Prostate gland (tissue), 2 donors: ENCODE measurements around the gene PTDSS2. TPM values are rescaled to one million over a fixed set of nuclear protein-coding genes. Genes with fewer than 3 reads are reported as not detected.

Experiments used
- DNase-seq: peaks from one replicate; pipeline ENCODE4 v3.0.0-alpha.2; 2019; ENCODE audit warnings: low spot score
- H3K27ac ChIP-seq, 2 donors: fragments of 200-600 bp; sonication (generic); 2 replicates each; pipeline ENCODE4 v1.5.1; 2017 to 2019
- H3K27me3 ChIP-seq: fragments of 200-600 bp; sonication (generic); replicated peaks from 2 replicates; pipeline ENCODE4 v1.5.1; 2019; ENCODE audit not compliant: insufficient read depth
- H3K36me3 ChIP-seq, 2 donors: fragments of 200-600 bp; sonication (generic); 1 replicate in 1 of 2; 2 replicates in 1 of 2; pipeline versions ENCODE4 v1.5.1 to v1.8.1; 2017 to 2019
- H3K4me1 ChIP-seq: fragments of 200-600 bp; sonication (generic); replicated peaks from 2 replicates; pipeline ENCODE4 v1.5.1; 2019
- H3K4me3 ChIP-seq, 2 donors: fragments of 200-600 bp; sonication (generic); 2 replicates each; pipeline ENCODE4 v1.5.1; 2017 to 2019
- H3K9me3 ChIP-seq: fragments of 200-600 bp; sonication (generic); 2 replicates; pipeline ENCODE4 v1.5.1; 2017
- CTCF ChIP-seq, 4 experiments: fragments of 200-600 bp in 2 of 4; fragments of 450-650 bp in 2 of 4; sonication (generic) in 2 of 4; IDR thresholded peaks; 1 replicate in 3 of 4; 2 replicates in 1 of 4; pipeline ENCODE4 v1.5.1; 2016 to 2019; ENCODE audit warnings: antibody characterized with exemption in 4 of 4, mild to moderate bottlenecking in 2 of 4, moderate library complexity in 2 of 4
- POLR2A ChIP-seq: fragments of 450-650 bp; IDR thresholded peaks from one replicate; pipeline ENCODE4 v1.6.1; 2016; ENCODE audit warnings: antibody characterized with exemption, mild to moderate bottlenecking
- POLR2AphosphoS5 ChIP-seq: sonication (generic); formaldehyde crosslinking; IDR thresholded peaks from one replicate; pipeline ENCODE4 v1.6.1; 2017; ENCODE audit warnings: antibody characterized with exemption
- WGBS: methylation state at CpG from one replicate; pipeline ENCODE4 v1.1.5; 2018; 5-methylcytosine and 5-hydroxymethylcytosine counted together
- intact Hi-C: fragments of 100-400 bp; cut with DNase I; formaldehyde crosslinking; loops from one replicate; pipeline ENCODE4 v1.14.2; 2022
- total RNA-seq, 2 donors: library from RNA; depleted of rRNA; stranded (reverse); fragments of >200 nt; gene quantifications; one replicate each; pipeline ENCODE4 v1.1.0, GENCODE V29; 2016

PTDSS2 gene
- total RNA-seq, 2 donors from 2014 or later, result 46.3 to 50.3 TPM

- Histone ChIP-seq H3K27me3 (no peaks in the 10 kb centered on the region), H3K27ac (peak overlapping the region; percentile 61 to 77), H3K4me1 (peaks cover 14% of the 10 kb centered on the region), H3K9me3 (no peaks in the 10 kb centered on the region), H3K36me3 (peaks cover 10 to 19% of the 10 kb centered on the region in 2 donors), H3K4me3 (peak overlapping the region; percentile 25 to 37)
- intact Hi-C loops, result loop anchor here (10.0 kb wide), 1 partner anchor 270 kb away; the partner anchor contains the start of genes PSMD13 and SIRT3
- TF ChIP-seq CTCF (IDR thresholded peaks at IDR 0.05) (no peak), POLR2AphosphoS5 (peak; percentile 45), POLR2A (no peak)
- 18% methylated on average over 41 of the region's 72 CpGs for WGBS
- peak; percentile 55 for DNase-seq
These were observed 54.2 kb downstream of the PTDSS2 start for GRCh38 chr11:504053-504993.

GRCh38 chr11:504994-505344 is 54.9 kb downstream of the PTDSS2 start:
- H3K27ac ChIP-seq, result peak overlapping the region; percentile 61 to 77
- intact Hi-C loops, result loop anchor here (5.0 to 10.0 kb wide), 2 partner anchors 98 to 270 kb away; partner anchors contain the start of genes PSMD13 and SIRT3
- no peaks in the 10 kb centered on the region for H3K9me3 ChIP-seq
- H3K4me1 ChIP-seq, result peaks cover 14% of the 10 kb centered on the region
- WGBS, result 58% methylated on average over 7 of the region's 7 CpGs
- H3K4me3 ChIP-seq, result peak overlapping the region; percentile 25 to 37
- DNase-seq, result no peak
- TF ChIP-seq CTCF (IDR thresholded peaks at IDR 0.05), result no peak
- no peak for TF ChIP-seq POLR2AphosphoS5
- no peak for TF ChIP-seq POLR2A
- peaks cover 4 to 12% of the 10 kb centered on the region in 2 donors for H3K36me3 ChIP-seq
- no peaks in the 10 kb centered on the region for H3K27me3 ChIP-seq

- Histone ChIP-seq H3K36me3 (no peaks in the 10 kb centered on the region), H3K27ac (peak overlapping the region; percentile 99), H3K4me3 (peak overlapping the region; percentile 79 to 92), H3K27me3 (no peaks in the 10 kb centered on the region), H3K4me1 (peaks cover 14% of the 10 kb centered on the region), H3K9me3 (no peaks in the 10 kb centered on the region)
- intact Hi-C loops, result loop anchor here (5.0 to 10.0 kb wide), 2 partner anchors 99 to 272 kb away; partner anchors contain the start of genes PSMD13 and SIRT3
- DNase-seq, result peak; percentile 95
- TF ChIP-seq CTCF (IDR thresholded peaks at IDR 0.05), result peak in 2 of 4 experiments; percentile 32 to 35
- peak; percentile 50 for TF ChIP-seq POLR2A
- peak; percentile 91 for TF ChIP-seq POLR2AphosphoS5
- under 1% methylated on average over 71 of the region's 71 CpGs for WGBS
These were observed 56.3 kb downstream of the PTDSS2 start for GRCh38 chr11:506238-506994.

GRCh38 chr11:506995-507726 is 57.1 kb downstream of the PTDSS2 start, which contains the start of gene RNH1:
Gene RNH1, minus strand, starts transcription at chr11:507242. Its CDS starts 5,080 bp downstream, at chr11:502162.
- peak in 2 of 4 experiments; percentile 2 to 18 for TF ChIP-seq CTCF (IDR thresholded peaks at IDR 0.05)
- TF ChIP-seq POLR2AphosphoS5, result no peak
- TF ChIP-seq POLR2A, result peak; percentile 61
- no peaks in the 10 kb centered on the region for H3K27me3 ChIP-seq
- H3K36me3 ChIP-seq, result no peaks in the 10 kb centered on the region
- no peaks in the 10 kb centered on the region for H3K9me3 ChIP-seq
- H3K27ac ChIP-seq, result peak within 1 kb of the TSS; percentile 99
- H3K4me1 ChIP-seq, result peaks cover 14% of the 10 kb centered on the region
- WGBS, result 2% methylated on average over 45 of the region's 93 CpGs
- peak within 1 kb of the TSS; percentile 79 to 92 for H3K4me3 ChIP-seq
- intact Hi-C loops, result loop anchor here (5.0 to 10.0 kb wide), 2 partner anchors 100 to 272 kb away; partner anchors contain the start of genes PSMD13 and SIRT3
- DNase-seq, result peak; percentile 99
